SK-N-SH treated with all-trans-retinoic acid at 6 μM for 48 hours (cell line): ENCODE measurements around the gene BRI3BP.

ENCODE experiments used
- ATAC-seq: fragments of 200-7000 bp; cut with Tn5 transposase; 3 replicates; pipeline ENCODE4 v1.9.1; 2020; ENCODE audit warnings: mild to moderate bottlenecking, moderate library complexity
- BACH2 ChIP-seq: fragments of 250-450 bp; sonication (Bioruptor Pico); IDR thresholded peaks from 2 replicates; pipeline ENCODE4 v1.9.0; 2021; ENCODE audit warnings: mild to moderate bottlenecking, borderline replicate concordance
- CSDC2 ChIP-seq: fragments of 250-450 bp; sonication (Bioruptor Pico); IDR thresholded peaks from 2 replicates; pipeline ENCODE4 v1.5.0; 2020; ENCODE audit warnings: mild to moderate bottlenecking, moderate library complexity
- ESRRG ChIP-seq: fragments of 250-450 bp; sonication (Bioruptor Pico); IDR thresholded peaks from 2 replicates; pipeline ENCODE4 v1.6.1; 2021; ENCODE audit warnings: mild to moderate bottlenecking
- GLIS3 ChIP-seq: fragments of 250-450 bp; sonication (Bioruptor Pico); IDR thresholded peaks from 2 replicates; pipeline ENCODE4 v1.5.0; 2020; ENCODE audit warnings: mild to moderate bottlenecking, moderate library complexity
- RARB ChIP-seq: fragments of 250-450 bp; sonication (Bioruptor Pico); IDR thresholded peaks from 2 replicates; pipeline ENCODE4 v1.8.0; 2021; ENCODE audit warnings: mild to moderate bottlenecking, moderate library complexity
- SNAI2 ChIP-seq: fragments of 250-450 bp; sonication (Bioruptor Pico); IDR thresholded peaks from 2 replicates; pipeline ENCODE4 v1.5.0; 2020; ENCODE audit warnings: mild to moderate bottlenecking, moderate library complexity
- TOX ChIP-seq: fragments of 250-450 bp; sonication (Bioruptor Pico); IDR thresholded peaks from 2 replicates; pipeline ENCODE4 v1.8.0; 2021; ENCODE audit warnings: mild to moderate bottlenecking, moderate library complexity, borderline replicate concordance
- ZC3H10 ChIP-seq: fragments of 250-450 bp; sonication (Bioruptor Pico); IDR thresholded peaks from 2 replicates; pipeline ENCODE4 v1.5.1; 2021; ENCODE audit warnings: mild to moderate bottlenecking, moderate library complexity
- ZFP3 ChIP-seq: fragments of 250-450 bp; sonication (Bioruptor Pico); IDR thresholded peaks from 2 replicates; pipeline ENCODE4 v1.5.0; 2020; ENCODE audit warnings: mild to moderate bottlenecking, moderate library complexity
- ZFP30 ChIP-seq: fragments of 450-650 bp; formaldehyde crosslinking; IDR thresholded peaks from 2 replicates; pipeline ENCODE4 v1.5.0; 2022; ENCODE audit warnings: mild to moderate bottlenecking, moderate library complexity
- ZNF565 ChIP-seq: fragments of 450-650 bp; formaldehyde crosslinking; conservative IDR thresholded peaks from 2 replicates; pipeline ENCODE4 v1.5.0; 2020; ENCODE audit warnings: low read depth, mild to moderate bottlenecking, moderate library complexity
- ZNF70 ChIP-seq: fragments of 450-650 bp; formaldehyde crosslinking; IDR thresholded peaks from 2 replicates; pipeline ENCODE4 v1.5.0; 2020; ENCODE audit warnings: mild to moderate bottlenecking, moderate library complexity
- ZNF8 ChIP-seq: fragments of 450-650 bp; formaldehyde crosslinking; IDR thresholded peaks from 2 replicates; pipeline ENCODE4 v1.5.0; 2020; ENCODE audit warnings: mild to moderate bottlenecking, moderate library complexity
- TF ChIP-seq, protein P1 (sequence below): fragments of 250-450 bp; sonication (Bioruptor Pico); IDR thresholded peaks from 2 replicates; pipeline ENCODE4 v1.8.0; 2020; ENCODE audit warnings: mild to moderate bottlenecking, moderate library complexity, borderline replicate concordance
- TF ChIP-seq, protein P2 (sequence below): fragments of 250-450 bp; sonication (Bioruptor Pico); IDR thresholded peaks from 2 replicates; pipeline ENCODE4 v1.5.0; 2020; ENCODE audit warnings: mild to moderate bottlenecking, moderate library complexity
- TF ChIP-seq, protein P3 (sequence below): fragments of 250-450 bp; sonication (Bioruptor Pico); IDR thresholded peaks from 2 replicates; pipeline ENCODE4 v1.5.1; 2020; ENCODE audit warnings: low read depth, mild to moderate bottlenecking, moderate library complexity
- TF ChIP-seq, protein P4 (sequence below): fragments of 250-450 bp; sonication (Bioruptor Pico); IDR thresholded peaks from 2 replicates; pipeline ENCODE4 v1.8.0; 2021; ENCODE audit warnings: low read depth, mild to moderate bottlenecking, moderate library complexity, borderline replicate concordance

The BRI3BP gene

DNA sequence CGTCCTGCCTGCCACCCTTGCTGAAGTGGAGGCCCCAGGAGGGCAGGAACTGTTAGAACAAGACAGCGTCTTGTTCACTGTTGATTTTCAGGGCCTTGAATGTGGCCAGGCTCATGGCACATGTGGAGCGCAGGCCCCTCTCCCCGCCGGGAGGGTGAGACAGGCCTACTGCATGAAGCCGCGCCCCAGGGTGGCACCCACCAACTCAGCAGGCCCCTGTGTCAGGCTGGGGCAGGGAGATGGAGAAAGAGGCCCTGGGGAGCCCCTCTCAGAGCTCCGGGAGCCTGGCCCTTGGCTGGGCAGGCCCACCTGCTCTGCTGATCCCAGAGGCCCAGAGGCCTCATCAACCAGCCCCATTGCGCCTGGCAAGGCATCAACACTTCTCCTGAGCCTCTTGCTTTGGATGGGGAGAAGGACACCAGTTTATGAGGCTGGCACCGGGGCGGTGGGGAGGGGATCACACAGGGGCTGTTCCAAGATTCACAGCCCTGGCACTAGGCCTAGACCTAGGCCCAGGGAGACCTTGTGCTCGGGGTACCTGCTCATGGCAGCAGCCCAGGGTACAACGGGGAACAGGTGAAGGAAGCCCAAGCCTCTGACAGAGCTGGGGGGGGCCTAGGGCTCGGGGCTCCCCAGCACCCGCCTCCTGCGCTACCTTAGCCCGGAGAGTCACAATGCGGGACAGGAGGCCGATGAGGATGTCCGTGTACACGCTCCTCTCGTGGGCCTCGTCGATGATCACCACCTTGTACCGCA lies 22.6 kb upstream of the BRI3BP start:
- ATAC-seq = no peak
- TF ChIP-seq RARB (CRISPR knock-in tag) (no peak), ZNF565 (CRISPR knock-in tag) (no peak), ZFP30 (CRISPR knock-in tag) (no peak), ZFP3 (no peak), CSDC2 (no peak), GLIS3 (CRISPR knock-in tag) (no peak), ZNF70 (CRISPR knock-in tag) (no peak), TOX (CRISPR knock-in tag) (no peak), ZNF8 (no peak), ESRRG (CRISPR knock-in tag) (no peak), ZC3H10 (CRISPR knock-in tag) (no peak), SNAI2 (CRISPR knock-in tag) (no peak)
- TF ChIP-seq, protein P1, sequence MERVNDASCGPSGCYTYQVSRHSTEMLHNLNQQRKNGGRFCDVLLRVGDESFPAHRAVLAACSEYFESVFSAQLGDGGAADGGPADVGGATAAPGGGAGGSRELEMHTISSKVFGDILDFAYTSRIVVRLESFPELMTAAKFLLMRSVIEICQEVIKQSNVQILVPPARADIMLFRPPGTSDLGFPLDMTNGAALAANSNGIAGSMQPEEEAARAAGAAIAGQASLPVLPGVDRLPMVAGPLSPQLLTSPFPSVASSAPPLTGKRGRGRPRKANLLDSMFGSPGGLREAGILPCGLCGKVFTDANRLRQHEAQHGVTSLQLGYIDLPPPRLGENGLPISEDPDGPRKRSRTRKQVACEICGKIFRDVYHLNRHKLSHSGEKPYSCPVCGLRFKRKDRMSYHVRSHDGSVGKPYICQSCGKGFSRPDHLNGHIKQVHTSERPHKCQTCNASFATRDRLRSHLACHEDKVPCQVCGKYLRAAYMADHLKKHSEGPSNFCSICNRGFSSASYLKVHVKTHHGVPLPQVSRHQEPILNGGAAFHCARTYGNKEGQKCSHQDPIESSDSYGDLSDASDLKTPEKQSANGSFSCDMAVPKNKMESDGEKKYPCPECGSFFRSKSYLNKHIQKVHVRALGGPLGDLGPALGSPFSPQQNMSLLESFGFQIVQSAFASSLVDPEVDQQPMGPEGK (CRISPR knock-in tag) = no peak
- TF ChIP-seq, protein P2, sequence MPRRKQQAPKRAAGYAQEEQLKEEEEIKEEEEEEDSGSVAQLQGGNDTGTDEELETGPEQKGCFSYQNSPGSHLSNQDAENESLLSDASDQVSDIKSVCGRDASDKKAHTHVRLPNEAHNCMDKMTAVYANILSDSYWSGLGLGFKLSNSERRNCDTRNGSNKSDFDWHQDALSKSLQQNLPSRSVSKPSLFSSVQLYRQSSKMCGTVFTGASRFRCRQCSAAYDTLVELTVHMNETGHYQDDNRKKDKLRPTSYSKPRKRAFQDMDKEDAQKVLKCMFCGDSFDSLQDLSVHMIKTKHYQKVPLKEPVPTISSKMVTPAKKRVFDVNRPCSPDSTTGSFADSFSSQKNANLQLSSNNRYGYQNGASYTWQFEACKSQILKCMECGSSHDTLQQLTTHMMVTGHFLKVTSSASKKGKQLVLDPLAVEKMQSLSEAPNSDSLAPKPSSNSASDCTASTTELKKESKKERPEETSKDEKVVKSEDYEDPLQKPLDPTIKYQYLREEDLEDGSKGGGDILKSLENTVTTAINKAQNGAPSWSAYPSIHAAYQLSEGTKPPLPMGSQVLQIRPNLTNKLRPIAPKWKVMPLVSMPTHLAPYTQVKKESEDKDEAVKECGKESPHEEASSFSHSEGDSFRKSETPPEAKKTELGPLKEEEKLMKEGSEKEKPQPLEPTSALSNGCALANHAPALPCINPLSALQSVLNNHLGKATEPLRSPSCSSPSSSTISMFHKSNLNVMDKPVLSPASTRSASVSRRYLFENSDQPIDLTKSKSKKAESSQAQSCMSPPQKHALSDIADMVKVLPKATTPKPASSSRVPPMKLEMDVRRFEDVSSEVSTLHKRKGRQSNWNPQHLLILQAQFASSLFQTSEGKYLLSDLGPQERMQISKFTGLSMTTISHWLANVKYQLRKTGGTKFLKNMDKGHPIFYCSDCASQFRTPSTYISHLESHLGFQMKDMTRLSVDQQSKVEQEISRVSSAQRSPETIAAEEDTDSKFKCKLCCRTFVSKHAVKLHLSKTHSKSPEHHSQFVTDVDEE = no peak

DNA sequence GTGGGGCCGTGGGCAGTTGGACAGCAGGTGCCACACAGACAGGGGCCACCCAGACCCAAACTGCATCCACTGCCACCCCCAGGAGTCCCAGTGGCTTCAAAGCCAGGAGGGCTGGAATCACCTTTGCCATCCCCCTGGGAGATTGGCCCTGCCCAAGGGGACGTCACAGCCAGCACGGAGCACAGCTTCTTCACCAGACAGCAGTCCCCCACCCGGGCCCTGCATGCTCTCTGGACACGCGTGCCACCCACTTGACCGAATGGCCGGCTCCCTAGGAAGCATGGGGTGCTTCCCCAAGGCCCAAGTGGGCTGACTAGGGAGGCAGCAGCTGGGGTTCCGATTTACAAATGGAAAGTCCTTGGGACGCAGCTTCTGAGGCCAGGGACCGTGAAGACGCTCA lies 21.8 kb upstream of the BRI3BP start:
- ATAC-seq = no peak

DNA sequence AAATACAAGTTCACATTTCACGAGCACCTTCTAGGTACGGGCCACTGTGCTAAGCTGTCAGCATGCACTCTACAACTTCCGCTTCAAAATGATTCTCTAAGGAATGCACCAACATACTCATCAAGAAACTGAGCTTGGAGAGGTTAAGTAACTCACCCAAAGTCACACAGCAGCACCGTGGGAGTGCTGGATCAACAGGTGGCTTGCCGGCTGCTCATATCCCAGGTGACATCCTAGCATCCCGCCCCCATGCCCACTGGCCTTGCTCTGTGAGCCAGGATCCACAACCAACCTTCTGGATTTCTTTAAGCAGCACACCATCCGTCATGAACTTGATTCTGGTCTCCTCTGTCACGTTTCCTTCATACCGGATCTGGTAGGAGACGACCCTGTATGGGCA lies 21.2 kb upstream of the BRI3BP start:
- TF ChIP-seq, protein P3, sequence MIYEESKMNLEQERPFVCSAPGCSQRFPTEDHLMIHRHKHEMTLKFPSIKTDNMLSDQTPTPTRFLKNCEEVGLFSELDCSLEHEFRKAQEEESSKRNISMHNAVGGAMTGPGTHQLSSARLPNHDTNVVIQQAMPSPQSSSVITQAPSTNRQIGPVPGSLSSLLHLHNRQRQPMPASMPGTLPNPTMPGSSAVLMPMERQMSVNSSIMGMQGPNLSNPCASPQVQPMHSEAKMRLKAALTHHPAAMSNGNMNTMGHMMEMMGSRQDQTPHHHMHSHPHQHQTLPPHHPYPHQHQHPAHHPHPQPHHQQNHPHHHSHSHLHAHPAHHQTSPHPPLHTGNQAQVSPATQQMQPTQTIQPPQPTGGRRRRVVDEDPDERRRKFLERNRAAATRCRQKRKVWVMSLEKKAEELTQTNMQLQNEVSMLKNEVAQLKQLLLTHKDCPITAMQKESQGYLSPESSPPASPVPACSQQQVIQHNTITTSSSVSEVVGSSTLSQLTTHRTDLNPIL (CRISPR knock-in tag) = no peak
- TF ChIP-seq SNAI2 (CRISPR knock-in tag) = no peak
- TF ChIP-seq, protein P2 = no peak
- TF ChIP-seq ZNF70 (CRISPR knock-in tag) = no peak
- TF ChIP-seq, protein P4, sequence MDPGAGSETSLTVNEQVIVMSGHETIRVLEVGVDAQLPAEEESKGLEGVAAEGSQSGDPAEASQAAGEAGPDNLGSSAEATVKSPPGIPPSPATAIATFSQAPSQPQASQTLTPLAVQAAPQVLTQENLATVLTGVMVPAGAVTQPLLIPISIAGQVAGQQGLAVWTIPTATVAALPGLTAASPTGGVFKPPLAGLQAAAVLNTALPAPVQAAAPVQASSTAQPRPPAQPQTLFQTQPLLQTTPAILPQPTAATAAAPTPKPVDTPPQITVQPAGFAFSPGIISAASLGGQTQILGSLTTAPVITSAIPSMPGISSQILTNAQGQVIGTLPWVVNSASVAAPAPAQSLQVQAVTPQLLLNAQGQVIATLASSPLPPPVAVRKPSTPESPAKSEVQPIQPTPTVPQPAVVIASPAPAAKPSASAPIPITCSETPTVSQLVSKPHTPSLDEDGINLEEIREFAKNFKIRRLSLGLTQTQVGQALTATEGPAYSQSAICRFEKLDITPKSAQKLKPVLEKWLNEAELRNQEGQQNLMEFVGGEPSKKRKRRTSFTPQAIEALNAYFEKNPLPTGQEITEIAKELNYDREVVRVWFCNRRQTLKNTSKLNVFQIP (CRISPR knock-in tag) = no peak
- no peak for ATAC-seq

More for the DNA sequence above, 21.8 kb upstream of the BRI3BP start:
- no peak for TF ChIP-seq ZC3H10 (CRISPR knock-in tag)
- TF ChIP-seq ZNF70 (CRISPR knock-in tag) = no peak
- TF ChIP-seq ZNF565 (CRISPR knock-in tag) = no peak

DNA sequence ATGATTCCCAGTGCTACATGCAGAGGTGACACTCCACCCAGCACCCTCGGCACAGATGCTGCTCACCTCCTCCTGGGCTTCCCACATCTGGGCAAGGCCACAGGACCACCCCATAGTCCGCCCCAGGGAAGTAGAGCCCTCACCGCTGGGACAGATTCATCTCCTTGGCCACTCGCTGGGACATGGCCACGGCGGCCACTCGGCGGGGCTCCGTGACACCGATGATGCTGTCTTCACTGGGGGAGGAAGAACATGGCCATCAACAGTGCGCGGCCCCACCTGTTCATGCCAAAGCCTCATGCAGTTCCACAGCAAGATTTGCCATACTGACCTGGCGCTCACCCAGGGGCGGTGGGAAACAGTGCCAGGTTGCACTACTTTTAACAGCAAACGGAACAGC lies 18.2 kb upstream of the BRI3BP start:
- ATAC-seq = no peak
- TF ChIP-seq, protein P2 = no peak
- TF ChIP-seq ZNF8 (no peak), BACH2 (CRISPR knock-in tag) (no peak), RARB (CRISPR knock-in tag) (no peak), ZFP30 (CRISPR knock-in tag) (no peak)
- TF ChIP-seq, protein P3 (CRISPR knock-in tag) = no peak
- TF ChIP-seq, protein P4 (CRISPR knock-in tag) = no peak
